CD4-positive, CD25-positive, alpha-beta regulatory T cell (primary cell): ENCODE data around the gene DNALI1. TPM values are rescaled to one million over a fixed set of nuclear protein-coding genes. Genes with fewer than 3 reads are reported as not detected.

ENCODE experiments used
- ATAC-seq, 2 donors: fragments of 150-1000 bp; cut with Tn5 transposase; one replicate each; pipeline ENCODE4 v1.10.0; 2021; ENCODE audit warnings: low read depth in 2 of 2, moderate number of reproducible peaks in 2 of 2, moderate library complexity in 1 of 2
- DNase-seq, 3 donors: peaks; one replicate each; pipeline versions ENCODE4 v3.0.0 to v3.0.0-alpha.2; 2012 to 2022; ENCODE audit warnings: mixed read lengths in 1 of 3
- H3K27ac ChIP-seq: one replicate; pipeline ENCODE4 v1.7.0; 2013; ENCODE audit warnings: mild to moderate bottlenecking, low read length; ENCODE audit not compliant: insufficient read depth, poor library complexity, severe bottlenecking
- H3K27me3 ChIP-seq: one replicate; pipeline ENCODE4 v1.7.0; 2013; ENCODE audit warnings: low read length; ENCODE audit not compliant: control insufficient read depth, insufficient read depth
- H3K36me3 ChIP-seq: one replicate; pipeline ENCODE4 v1.7.0; 2013; ENCODE audit warnings: mild to moderate bottlenecking, low read length, moderate library complexity; ENCODE audit not compliant: control insufficient read depth, insufficient read depth
- H3K4me1 ChIP-seq: 2 replicates; pipeline ENCODE4 v1.7.0; 2013; ENCODE audit warnings: mild to moderate bottlenecking, low read length; ENCODE audit not compliant: insufficient read depth, control insufficient read depth, poor library complexity, severe bottlenecking
- H3K4me3 ChIP-seq: one replicate; pipeline ENCODE4 v1.7.0; 2013; ENCODE audit warnings: low read depth, mild to moderate bottlenecking, low read length, moderate library complexity
- H3K9me3 ChIP-seq, 2 experiments: 1 replicate in 1 of 2; 2 replicates in 1 of 2; pipeline ENCODE4 v1.7.0; 2013; ENCODE audit warnings: low read length in 2 of 2, mild to moderate bottlenecking in 1 of 2, moderate library complexity in 1 of 2; ENCODE audit not compliant: control insufficient read depth in 2 of 2
- H3K27ac Mint-ChIP-seq, 3 donors: one replicate each; pipeline ENCODE4 v1.8.0; 2020 to 2022; ENCODE audit warnings: mild to moderate bottlenecking in 3 of 3, mixed read lengths in 3 of 3, moderate library complexity in 2 of 3
- H3K27me3 Mint-ChIP-seq: one replicate; pipeline ENCODE4 v1.8.0; 2022; ENCODE audit warnings: mild to moderate bottlenecking, mixed read lengths
- H3K36me3 Mint-ChIP-seq: one replicate; pipeline ENCODE4 v1.8.0; 2020; ENCODE audit warnings: mixed read lengths
- H3K4me1 Mint-ChIP-seq, 4 donors: one replicate each; pipeline ENCODE4 v1.8.0; 2020 to 2022; ENCODE audit warnings: mixed read lengths in 4 of 4, mild to moderate bottlenecking in 1 of 4
- H3K4me3 Mint-ChIP-seq, 4 donors: one replicate each; pipeline ENCODE4 v1.8.0; 2020 to 2022; ENCODE audit warnings: mild to moderate bottlenecking in 4 of 4, mixed read lengths in 4 of 4, moderate library complexity in 3 of 4
- H3K9me3 Mint-ChIP-seq, 7 donors: one replicate each; pipeline ENCODE4 v1.8.0; 2020 to 2022; ENCODE audit warnings: mixed read lengths in 7 of 7, mild to moderate bottlenecking in 3 of 7, moderate library complexity in 2 of 7
- polyA plus RNA-seq, 4 donors: library from polyadenylated mRNA; unstranded; fragments of 300-500 nt; fragmentation: Illumina TruSeq; gene quantifications; one replicate each; pipeline ENCODE4 v1.2.3, GENCODE V29; 2021
- total RNA-seq: library from RNA; stranded (reverse); gene quantifications from one replicate; pipeline ENCODE4 v1.2.3, GENCODE V29; 2022

Gene DNALI1
- total and polyA plus RNA-seq, 5 donors from 2014 or later, result 0.22 to 0.32 (median 0.25) TPM; not detected in 2

- Histone ChIP-seq H3K4me3 (no peak overlapping the region), H3K36me3 (no peaks in the 10 kb centered on the region), H3K9me3 (no peaks in the 10 kb centered on the region), H3K4me1 (no peaks in the 10 kb centered on the region), H3K27me3 (peaks cover 5% of the 10 kb centered on the region), H3K27ac (no peak overlapping the region)
- DNase-seq, result no peak
- peaks cover 0 to 5% (median 0%) of the 10 kb centered on the region in 4 donors for H3K4me1 Mint-ChIP-seq
- H3K9me3 Mint-ChIP-seq, result peaks cover 0 to 3% (median 0%) of the 10 kb centered on the region in 7 donors
- peaks cover 22% of the 10 kb centered on the region for H3K27me3 Mint-ChIP-seq
- no peak overlapping the region for H3K4me3 Mint-ChIP-seq
- H3K36me3 Mint-ChIP-seq, result no peaks in the 10 kb centered on the region
- H3K27ac Mint-ChIP-seq, result no peak overlapping the region
- no peak for ATAC-seq
These were observed 49.2 kb downstream of the DNALI1 start for GRCh38 chr1:37605806-37606474.

- DNase-seq (no peak), ATAC-seq (no peak)
- Mint-ChIP-seq H3K27me3 (peaks cover 15% of the 10 kb centered on the region), H3K4me3 (no peak overlapping the region), H3K36me3 (no peaks in the 10 kb centered on the region), H3K9me3 (peaks cover 0 to 3% (median 0%) of the 10 kb centered on the region in 7 donors), H3K27ac (no peak overlapping the region), H3K4me1 (peaks cover 0 to 5% (median 0%) of the 10 kb centered on the region in 4 donors)
- no peaks in the 10 kb centered on the region for H3K9me3 ChIP-seq
- H3K27me3 ChIP-seq, result peaks cover 5% of the 10 kb centered on the region
- no peak overlapping the region for H3K27ac ChIP-seq
- H3K36me3 ChIP-seq, result no peaks in the 10 kb centered on the region
- no peaks in the 10 kb centered on the region for H3K4me1 ChIP-seq
- no peak overlapping the region for H3K4me3 ChIP-seq
These were observed 49.9 kb downstream of the DNALI1 start for GRCh38 chr1:37606481-37607263.

GRCh38 chr1:37609002-37609401, 52.3 kb downstream of the DNALI1 start:
- Histone ChIP-seq H3K36me3 (no peaks in the 10 kb centered on the region), H3K4me3 (no peak overlapping the region), H3K4me1 (no peaks in the 10 kb centered on the region), H3K27me3 (peaks cover 2% of the 10 kb centered on the region), H3K9me3 (no peaks in the 10 kb centered on the region), H3K27ac (no peak overlapping the region)
- Mint-ChIP-seq H3K9me3 (peaks cover 0 to 3% (median 0%) of the 10 kb centered on the region in 7 donors), H3K4me1 (no peaks in the 10 kb centered on the region), H3K4me3 (no peak overlapping the region), H3K36me3 (no peaks in the 10 kb centered on the region), H3K27ac (no peak overlapping the region), H3K27me3 (peaks cover 4% of the 10 kb centered on the region)
- DNase-seq, result no peak
- no peak for ATAC-seq

GRCh38 chr1:37609994-37610393, 53.3 kb downstream of the DNALI1 start:
- no peak overlapping the region for H3K27ac ChIP-seq
- H3K9me3 ChIP-seq, result no peaks in the 10 kb centered on the region
- H3K4me1 ChIP-seq, result no peaks in the 10 kb centered on the region
- ATAC-seq, result no peak
- DNase-seq, result no peak
- Mint-ChIP-seq H3K4me1 (no peaks in the 10 kb centered on the region), H3K27me3 (peaks cover 4% of the 10 kb centered on the region), H3K4me3 (no peak overlapping the region), H3K9me3 (no peaks in the 10 kb centered on the region), H3K36me3 (no peaks in the 10 kb centered on the region), H3K27ac (no peak overlapping the region)
- no peak overlapping the region for H3K4me3 ChIP-seq
- H3K27me3 ChIP-seq, result peaks cover 4% of the 10 kb centered on the region
- H3K36me3 ChIP-seq, result no peaks in the 10 kb centered on the region

GRCh38 chr1:37612186-37612585, 55.4 kb downstream of the DNALI1 start:
- Mint-ChIP-seq H3K36me3 (no peaks in the 10 kb centered on the region), H3K27ac (no peak overlapping the region), H3K4me3 (no peak overlapping the region), H3K9me3 (no peaks in the 10 kb centered on the region), H3K27me3 (peaks cover 11% of the 10 kb centered on the region), H3K4me1 (no peaks in the 10 kb centered on the region)
- DNase-seq (no peak), ATAC-seq (no peak)
- peaks cover 4% of the 10 kb centered on the region for H3K27me3 ChIP-seq
- no peaks in the 10 kb centered on the region for H3K4me1 ChIP-seq
- no peak overlapping the region for H3K27ac ChIP-seq
- H3K9me3 ChIP-seq, result no peaks in the 10 kb centered on the region
- H3K36me3 ChIP-seq, result no peaks in the 10 kb centered on the region
- H3K4me3 ChIP-seq, result no peak overlapping the region

- Mint-ChIP-seq H3K4me1 (no peaks in the 10 kb centered on the region), H3K36me3 (no peaks in the 10 kb centered on the region), H3K9me3 (no peaks in the 10 kb centered on the region), H3K27ac (no peak overlapping the region), H3K27me3 (peaks cover 27% of the 10 kb centered on the region), H3K4me3 (no peak overlapping the region)
- H3K4me3 ChIP-seq, result no peak overlapping the region
- H3K27me3 ChIP-seq, result peaks cover 6% of the 10 kb centered on the region
- no peaks in the 10 kb centered on the region for H3K9me3 ChIP-seq
- ATAC-seq (no peak), DNase-seq (no peak)
- H3K4me1 ChIP-seq, result no peaks in the 10 kb centered on the region
- no peaks in the 10 kb centered on the region for H3K36me3 ChIP-seq
- no peak overlapping the region for H3K27ac ChIP-seq
These were observed 57.4 kb downstream of the DNALI1 start for GRCh38 chr1:37614105-37614504.

- no peaks in the 10 kb centered on the region for H3K36me3 Mint-ChIP-seq
- peaks cover 29% of the 10 kb centered on the region for H3K27me3 Mint-ChIP-seq
These were observed 59.6 kb downstream of the DNALI1 start for GRCh38 chr1:37616330-37616729.

More at GRCh38 chr1:37616330-37616729, 59.6 kb downstream of the DNALI1 start:
- Histone ChIP-seq H3K4me3 (no peak overlapping the region), H3K9me3 (no peaks in the 10 kb centered on the region), H3K27ac (no peak overlapping the region), H3K27me3 (peaks cover 6% of the 10 kb centered on the region), H3K4me1 (no peaks in the 10 kb centered on the region), H3K36me3 (no peaks in the 10 kb centered on the region)
- no peak overlapping the region for H3K27ac Mint-ChIP-seq
- DNase-seq (no peak), ATAC-seq (no peak)
- no peaks in the 10 kb centered on the region for H3K9me3 Mint-ChIP-seq
- no peak overlapping the region for H3K4me3 Mint-ChIP-seq
- no peaks in the 10 kb centered on the region for H3K4me1 Mint-ChIP-seq
